ENCODE data around the gene IFFO2. TPM values are rescaled to one million over a fixed set of nuclear protein-coding genes. Genes with fewer than 3 reads are reported as not detected.

The IFFO2 gene
- total RNA-seq, 1 experiment from 2014 or later: 11.7 TPM

DNA sequence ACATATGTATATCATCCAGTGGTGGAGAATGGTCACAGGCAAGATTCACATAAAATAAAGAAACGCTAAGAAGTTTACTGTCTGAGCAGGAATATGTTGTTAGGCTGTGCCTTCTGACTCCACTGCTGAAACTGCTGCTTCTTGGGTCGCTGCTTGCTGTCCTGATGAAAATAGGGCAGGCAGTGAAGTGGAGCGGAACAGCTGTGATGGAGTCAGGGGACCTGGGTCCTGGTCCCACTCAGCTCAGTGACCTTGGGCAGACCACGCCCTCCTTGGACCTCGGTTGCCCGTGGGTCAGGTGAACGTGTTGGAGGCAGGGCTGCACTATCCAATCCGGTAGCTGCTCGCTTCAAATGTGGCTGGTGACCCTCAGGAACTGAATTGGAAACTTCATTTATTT, 33.4 kb upstream of the IFFO2 start:
- H3K9me2 ChIP-seq (ENCODE audit: insufficient read depth): no peaks in the 10 kb centered on the region
- TF ChIP-seq EZH2 (IDR thresholded peaks at IDR 0.05; ENCODE audit: low read depth): no peak
- TF ChIP-seq, protein P1, sequence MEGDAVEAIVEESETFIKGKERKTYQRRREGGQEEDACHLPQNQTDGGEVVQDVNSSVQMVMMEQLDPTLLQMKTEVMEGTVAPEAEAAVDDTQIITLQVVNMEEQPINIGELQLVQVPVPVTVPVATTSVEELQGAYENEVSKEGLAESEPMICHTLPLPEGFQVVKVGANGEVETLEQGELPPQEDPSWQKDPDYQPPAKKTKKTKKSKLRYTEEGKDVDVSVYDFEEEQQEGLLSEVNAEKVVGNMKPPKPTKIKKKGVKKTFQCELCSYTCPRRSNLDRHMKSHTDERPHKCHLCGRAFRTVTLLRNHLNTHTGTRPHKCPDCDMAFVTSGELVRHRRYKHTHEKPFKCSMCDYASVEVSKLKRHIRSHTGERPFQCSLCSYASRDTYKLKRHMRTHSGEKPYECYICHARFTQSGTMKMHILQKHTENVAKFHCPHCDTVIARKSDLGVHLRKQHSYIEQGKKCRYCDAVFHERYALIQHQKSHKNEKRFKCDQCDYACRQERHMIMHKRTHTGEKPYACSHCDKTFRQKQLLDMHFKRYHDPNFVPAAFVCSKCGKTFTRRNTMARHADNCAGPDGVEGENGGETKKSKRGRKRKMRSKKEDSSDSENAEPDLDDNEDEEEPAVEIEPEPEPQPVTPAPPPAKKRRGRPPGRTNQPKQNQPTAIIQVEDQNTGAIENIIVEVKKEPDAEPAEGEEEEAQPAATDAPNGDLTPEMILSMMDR (conservative IDR thresholded peaks at IDR 0.05): no peak
- no peaks in the 10 kb centered on the region for H3K36me3 ChIP-seq (ENCODE audit: low read depth)
- no peaks in the 10 kb centered on the region for H3K79me2 ChIP-seq (ENCODE audit: low read depth)
- intact Hi-C loops (cut with micrococcal nuclease; ENCODE audit: unreplicated experiment): no loop called here
- no peak for DNase-seq
- POLR2A ChIA-PET (ENCODE audit: unreplicated experiment): no interaction called here
- CTCF ChIA-PET: no interaction called here
- no peaks in the 10 kb centered on the region for H3K9me3 ChIP-seq (ENCODE audit: insufficient read depth, low read depth)
- H3K27me3 ChIP-seq (ENCODE audit: insufficient read depth, low read depth): no peaks in the 10 kb centered on the region
- BruUV-seq (replicated peaks): no TSS peak
- H4K20me1 ChIP-seq (ENCODE audit: insufficient read depth): no peaks in the 10 kb centered on the region
- no peaks in the 10 kb centered on the region for H3F3A ChIP-seq (ENCODE audit: insufficient read depth, low read depth)
- H3K4me3 ChIP-seq: no peak overlapping the region
- no peak overlapping the region for H3K4me2 ChIP-seq
- no peak overlapping the region for H3K27ac ChIP-seq
- no peak overlapping the region for H2AFZ ChIP-seq
- no peaks in the 10 kb centered on the region for H3K4me1 ChIP-seq (replicated peaks; ENCODE audit: insufficient read depth)

DNA sequence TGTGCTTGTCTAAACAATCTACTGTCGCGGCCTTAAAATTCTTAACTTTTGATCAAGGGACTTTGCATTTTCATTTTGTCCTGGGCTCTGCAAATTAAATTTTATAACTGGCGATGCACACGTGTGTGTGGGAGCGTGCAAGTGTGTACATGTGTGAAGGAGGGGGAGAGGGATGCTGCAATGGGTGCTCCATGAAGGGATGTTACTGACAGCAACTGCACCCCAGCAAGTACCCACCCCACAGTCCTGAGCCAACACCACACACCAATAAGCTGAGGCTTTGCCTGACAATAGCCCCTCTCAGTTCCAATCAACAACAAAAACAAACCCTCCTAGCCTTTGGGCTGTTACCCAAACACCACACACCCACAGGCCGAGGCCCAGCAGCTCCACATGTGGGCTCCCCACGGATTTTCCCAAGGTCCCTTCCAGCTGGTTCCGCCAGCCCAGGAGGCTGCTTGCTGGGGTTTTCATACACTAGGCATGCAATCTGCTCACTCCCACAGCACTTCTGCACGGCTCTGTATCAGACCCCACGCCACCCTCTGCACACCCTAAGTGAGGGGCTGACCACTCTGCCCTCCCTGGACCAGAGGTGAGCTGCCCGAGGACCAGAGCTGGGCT, 32.8 kb upstream of the IFFO2 start:
- Histone ChIP-seq H4K20me1 (ENCODE audit: insufficient read depth) (no peaks in the 10 kb centered on the region), H3K27ac (no peak overlapping the region), H3K27me3 (ENCODE audit: insufficient read depth, low read depth) (no peaks in the 10 kb centered on the region), H3F3A (ENCODE audit: insufficient read depth, low read depth) (no peaks in the 10 kb centered on the region), H2AFZ (no peak overlapping the region), H3K36me3 (ENCODE audit: low read depth) (no peaks in the 10 kb centered on the region), H3K9me3 (ENCODE audit: insufficient read depth, low read depth) (no peaks in the 10 kb centered on the region), H3K4me1 (replicated peaks; ENCODE audit: insufficient read depth) (no peaks in the 10 kb centered on the region), H3K9me2 (ENCODE audit: insufficient read depth) (no peaks in the 10 kb centered on the region), H3K4me2 (no peak overlapping the region), H3K4me3 (no peak overlapping the region), H3K79me2 (ENCODE audit: low read depth) (no peaks in the 10 kb centered on the region)
- DNase-seq: no peak
- intact Hi-C loops (cut with micrococcal nuclease; ENCODE audit: unreplicated experiment): no loop called here
- BruUV-seq (replicated peaks): no TSS peak
- ChIA-PET CTCF (no interaction called here), POLR2A (ENCODE audit: unreplicated experiment) (no interaction called here)
- TF ChIP-seq, protein P1 (conservative IDR thresholded peaks at IDR 0.05): no peak
- TF ChIP-seq EZH2 (IDR thresholded peaks at IDR 0.05; ENCODE audit: low read depth): no peak

DNA sequence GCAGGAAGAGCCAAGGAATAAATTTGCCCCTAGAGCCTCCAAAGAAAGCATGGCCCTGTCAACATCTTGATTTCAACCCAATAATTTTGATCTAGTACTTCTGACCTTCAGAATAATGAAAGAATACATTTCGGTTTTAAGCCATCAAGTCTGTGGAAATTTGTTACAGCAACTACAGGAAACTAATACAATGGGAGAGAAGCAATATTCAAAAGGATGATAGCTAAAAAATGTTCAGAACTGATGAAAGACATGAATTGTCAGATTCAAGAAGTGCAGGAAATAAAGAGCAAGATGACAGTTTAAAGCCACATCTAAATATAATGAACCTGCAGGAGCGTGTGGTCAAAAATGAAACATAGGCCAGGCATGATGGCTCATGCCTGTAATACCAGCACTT, 24.8 kb upstream of the IFFO2 start:
- H4K20me1 ChIP-seq (ENCODE audit: insufficient read depth): no peaks in the 10 kb centered on the region
- no peak overlapping the region for H3K4me2 ChIP-seq
- no peaks in the 10 kb centered on the region for H3K79me2 ChIP-seq (ENCODE audit: low read depth)
- H3K9me3 ChIP-seq (ENCODE audit: insufficient read depth, low read depth): no peaks in the 10 kb centered on the region
- DNase-seq: no peak
- POLR2A ChIA-PET (ENCODE audit: unreplicated experiment): no interaction called here
- TF ChIP-seq EZH2 (IDR thresholded peaks at IDR 0.05; ENCODE audit: low read depth): no peak
- TF ChIP-seq, protein P1 (conservative IDR thresholded peaks at IDR 0.05): no peak
- no peak overlapping the region for H2AFZ ChIP-seq
- no peak overlapping the region for H3K4me3 ChIP-seq
- no peaks in the 10 kb centered on the region for H3K4me1 ChIP-seq (replicated peaks; ENCODE audit: insufficient read depth)
- H3K27ac ChIP-seq: no peak overlapping the region
- H3K27me3 ChIP-seq (ENCODE audit: insufficient read depth, low read depth): no peaks in the 10 kb centered on the region
- CTCF ChIA-PET: no interaction called here
- intact Hi-C loops (cut with micrococcal nuclease; ENCODE audit: unreplicated experiment): no loop called here
- no peaks in the 10 kb centered on the region for H3K9me2 ChIP-seq (ENCODE audit: insufficient read depth)
- BruUV-seq (replicated peaks): no TSS peak
- H3K36me3 ChIP-seq (ENCODE audit: low read depth): no peaks in the 10 kb centered on the region
- no peaks in the 10 kb centered on the region for H3F3A ChIP-seq (ENCODE audit: insufficient read depth, low read depth)

All from PC-9 (cell line).